ENCODE results near the gene PTPRC. TPM values are rescaled to one million over a fixed set of nuclear protein-coding genes. Genes with fewer than 3 reads are reported as not detected.

Gene PTPRC
- total RNA-seq, 1 experiment from 2014 or later = 1.4 TPM

- BruUV-seq (replicated peaks) = no TSS peak
- in situ Hi-C loops (cut with HindIII; ENCODE audit: low pct_unique_long_range_greater_than_20kb, low sequenced_read_pairs) = no loop called here
These were observed 11.7 kb downstream of the PTPRC start for GRCh38 chr1:198650506-198650905.

DNA sequence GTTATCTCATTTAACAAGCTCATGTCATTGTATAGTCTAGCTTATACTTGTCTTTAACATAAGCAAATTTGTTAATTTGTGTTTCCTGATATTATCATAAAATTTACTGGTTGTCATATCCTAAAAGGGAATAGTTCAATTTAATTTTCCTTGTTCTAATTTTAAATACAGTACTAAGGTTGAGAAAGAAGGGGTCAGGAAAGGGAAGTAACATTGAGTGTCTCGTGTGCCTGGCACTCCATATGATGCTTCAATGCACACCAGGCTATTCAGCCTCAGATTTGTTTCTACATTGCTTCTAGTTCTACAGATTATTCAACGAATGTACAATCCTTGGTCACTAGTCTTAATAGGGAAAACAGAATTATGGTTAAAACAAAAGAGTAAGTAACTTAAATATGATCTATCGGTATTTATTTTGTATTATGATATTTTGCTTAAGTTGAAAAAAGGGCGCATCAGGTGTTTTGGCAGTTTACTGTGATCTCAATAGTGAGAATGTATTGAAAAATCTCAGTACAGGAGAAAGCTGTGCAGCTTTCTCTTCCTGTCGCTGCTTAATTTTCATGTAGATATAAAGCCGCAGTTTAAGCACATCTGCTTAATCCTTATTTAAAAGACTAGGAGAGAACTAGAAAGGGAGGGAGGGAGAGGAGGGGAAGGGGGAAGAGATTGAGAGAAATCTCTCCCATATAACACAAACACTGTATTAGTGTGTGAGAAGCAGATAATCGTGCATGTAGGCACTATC lies 13.0 kb downstream of the PTPRC start:
- Histone ChIP-seq H3K27me3 (ENCODE audit: control insufficient read depth, insufficient read depth, low read length) (no peaks in the 10 kb centered on the region), H3K36me3 (ENCODE audit: control insufficient read depth, insufficient read depth, low read length) (no peaks in the 10 kb centered on the region; the same call in 1 of the 2 replicates), H3K27ac (ENCODE audit: low read length) (no peak overlapping the region), H3K4me3 (ENCODE audit: low read depth in 2 of 2, low read length in 2 of 2) (no peak overlapping the region), H3K4me1 (ENCODE audit: control insufficient read depth, insufficient read depth, low read length) (peaks cover 6% of the 10 kb centered on the region; the same call in 1 of the 2 replicates), H3K9me3 (ENCODE audit: control insufficient read depth, insufficient read depth, low read depth, low read length) (no peaks in the 10 kb centered on the region)
- DNase-seq (ENCODE audit: low read depth, low spot score) (no peak), ATAC-seq (no peak)
- BruUV-seq (replicated peaks) = no TSS peak
- in situ Hi-C loops (cut with HindIII; ENCODE audit: low pct_unique_long_range_greater_than_20kb, low sequenced_read_pairs) (no loop called here), intact Hi-C loops (cut with micrococcal nuclease; ENCODE audit: unreplicated experiment) (no loop called here)
- ChIA-PET POLR2A (interaction anchor here (0.6 kb wide), 1 partner anchor 9 kb away, joined by 5 read pairs; no protein-coding TSS in a partner anchor), CTCF (no interaction called here)
- TF ChIP-seq TCF7L2 (IDR thresholded peaks at IDR 0.05; ENCODE audit: low read depth, low read length) = no peak
- TF ChIP-seq POLR2AphosphoS5 (IDR thresholded peaks at IDR 0.05; ENCODE audit: low read depth, low read length) = no peak
- TF ChIP-seq, protein P1, sequence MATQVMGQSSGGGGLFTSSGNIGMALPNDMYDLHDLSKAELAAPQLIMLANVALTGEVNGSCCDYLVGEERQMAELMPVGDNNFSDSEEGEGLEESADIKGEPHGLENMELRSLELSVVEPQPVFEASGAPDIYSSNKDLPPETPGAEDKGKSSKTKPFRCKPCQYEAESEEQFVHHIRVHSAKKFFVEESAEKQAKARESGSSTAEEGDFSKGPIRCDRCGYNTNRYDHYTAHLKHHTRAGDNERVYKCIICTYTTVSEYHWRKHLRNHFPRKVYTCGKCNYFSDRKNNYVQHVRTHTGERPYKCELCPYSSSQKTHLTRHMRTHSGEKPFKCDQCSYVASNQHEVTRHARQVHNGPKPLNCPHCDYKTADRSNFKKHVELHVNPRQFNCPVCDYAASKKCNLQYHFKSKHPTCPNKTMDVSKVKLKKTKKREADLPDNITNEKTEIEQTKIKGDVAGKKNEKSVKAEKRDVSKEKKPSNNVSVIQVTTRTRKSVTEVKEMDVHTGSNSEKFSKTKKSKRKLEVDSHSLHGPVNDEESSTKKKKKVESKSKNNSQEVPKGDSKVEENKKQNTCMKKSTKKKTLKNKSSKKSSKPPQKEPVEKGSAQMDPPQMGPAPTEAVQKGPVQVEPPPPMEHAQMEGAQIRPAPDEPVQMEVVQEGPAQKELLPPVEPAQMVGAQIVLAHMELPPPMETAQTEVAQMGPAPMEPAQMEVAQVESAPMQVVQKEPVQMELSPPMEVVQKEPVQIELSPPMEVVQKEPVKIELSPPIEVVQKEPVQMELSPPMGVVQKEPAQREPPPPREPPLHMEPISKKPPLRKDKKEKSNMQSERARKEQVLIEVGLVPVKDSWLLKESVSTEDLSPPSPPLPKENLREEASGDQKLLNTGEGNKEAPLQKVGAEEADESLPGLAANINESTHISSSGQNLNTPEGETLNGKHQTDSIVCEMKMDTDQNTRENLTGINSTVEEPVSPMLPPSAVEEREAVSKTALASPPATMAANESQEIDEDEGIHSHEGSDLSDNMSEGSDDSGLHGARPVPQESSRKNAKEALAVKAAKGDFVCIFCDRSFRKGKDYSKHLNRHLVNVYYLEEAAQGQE (IDR thresholded peaks at IDR 0.05; ENCODE audit: insufficient read depth in 1 of 2, low read depth in 2 of 2, low read length in 1 of 2) = no peak
- TF ChIP-seq, protein P2, sequence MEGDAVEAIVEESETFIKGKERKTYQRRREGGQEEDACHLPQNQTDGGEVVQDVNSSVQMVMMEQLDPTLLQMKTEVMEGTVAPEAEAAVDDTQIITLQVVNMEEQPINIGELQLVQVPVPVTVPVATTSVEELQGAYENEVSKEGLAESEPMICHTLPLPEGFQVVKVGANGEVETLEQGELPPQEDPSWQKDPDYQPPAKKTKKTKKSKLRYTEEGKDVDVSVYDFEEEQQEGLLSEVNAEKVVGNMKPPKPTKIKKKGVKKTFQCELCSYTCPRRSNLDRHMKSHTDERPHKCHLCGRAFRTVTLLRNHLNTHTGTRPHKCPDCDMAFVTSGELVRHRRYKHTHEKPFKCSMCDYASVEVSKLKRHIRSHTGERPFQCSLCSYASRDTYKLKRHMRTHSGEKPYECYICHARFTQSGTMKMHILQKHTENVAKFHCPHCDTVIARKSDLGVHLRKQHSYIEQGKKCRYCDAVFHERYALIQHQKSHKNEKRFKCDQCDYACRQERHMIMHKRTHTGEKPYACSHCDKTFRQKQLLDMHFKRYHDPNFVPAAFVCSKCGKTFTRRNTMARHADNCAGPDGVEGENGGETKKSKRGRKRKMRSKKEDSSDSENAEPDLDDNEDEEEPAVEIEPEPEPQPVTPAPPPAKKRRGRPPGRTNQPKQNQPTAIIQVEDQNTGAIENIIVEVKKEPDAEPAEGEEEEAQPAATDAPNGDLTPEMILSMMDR (IDR thresholded peaks at IDR 0.05) = no peak
- TF ChIP-seq SIN3A (IDR thresholded peaks at IDR 0.05; ENCODE audit: borderline replicate concordance, insufficient read depth, low read depth, low read length) = no peak

More at GRCh38 chr1:198650506-198650905, 11.7 kb downstream of the PTPRC start:
- no peaks in the 10 kb centered on the region for H3K9me3 ChIP-seq (ENCODE audit: control insufficient read depth, insufficient read depth, low read depth, low read length)
- H3K27me3 ChIP-seq (ENCODE audit: control insufficient read depth, insufficient read depth, low read length) = no peaks in the 10 kb centered on the region
- ChIA-PET CTCF (interaction anchor here (0.6 kb wide), 1 partner anchor 562 kb away, joined by 6 read pairs; no protein-coding TSS in a partner anchor), POLR2A (no interaction called here)
- H3K27ac ChIP-seq (ENCODE audit: low read length) = no peak overlapping the region
- intact Hi-C loops (cut with micrococcal nuclease; ENCODE audit: unreplicated experiment) = no loop called here
- DNase-seq (ENCODE audit: low read depth, low spot score) = no peak
- no peak overlapping the region for H3K4me3 ChIP-seq (ENCODE audit: low read depth in 2 of 2, low read length in 2 of 2)
- H3K4me1 ChIP-seq (ENCODE audit: control insufficient read depth, insufficient read depth, low read length) = no peaks in the 10 kb centered on the region
- no peaks in the 10 kb centered on the region; the same call in 1 of the 2 replicates for H3K36me3 ChIP-seq (ENCODE audit: control insufficient read depth, insufficient read depth, low read length)
- ATAC-seq = no peak
- TF ChIP-seq TCF7L2 (IDR thresholded peaks at IDR 0.05; ENCODE audit: low read depth, low read length) (no peak), SIN3A (IDR thresholded peaks at IDR 0.05; ENCODE audit: borderline replicate concordance, insufficient read depth, low read depth, low read length) (no peak), POLR2AphosphoS5 (IDR thresholded peaks at IDR 0.05; ENCODE audit: low read depth, low read length) (no peak)
- TF ChIP-seq, protein P2 (IDR thresholded peaks at IDR 0.05) = no peak
- TF ChIP-seq, protein P1 (IDR thresholded peaks at IDR 0.05; ENCODE audit: insufficient read depth in 1 of 2, low read depth in 2 of 2, low read length in 1 of 2) = no peak
